Putamen (tissue), 1 donor: Measurements from ENCODE around the gene DDA1.
A peak's percentile ranks its signal among the peaks of the same experiment; 100 is the strongest.
"Not testable (repeated sequence)": the region's sequence is repeated elsewhere in the genome, so short reads cannot be mapped to it uniquely, and the experiment has no call there.

Source experiments
- DNase-seq: peaks from one replicate; pipeline ENCODE4 v3.0.0-alpha.2; 2016; ENCODE audit warnings: low spot score

Gene DDA1

GRCh38 chr19:17309198-17309964, at the start of gene DDA1:
Gene DDA1 (plus strand): TSS chr19:17309563. CDS start chr19:17309655, 92 bp downstream.
- DNase-seq: peak; percentile 99

DNA sequence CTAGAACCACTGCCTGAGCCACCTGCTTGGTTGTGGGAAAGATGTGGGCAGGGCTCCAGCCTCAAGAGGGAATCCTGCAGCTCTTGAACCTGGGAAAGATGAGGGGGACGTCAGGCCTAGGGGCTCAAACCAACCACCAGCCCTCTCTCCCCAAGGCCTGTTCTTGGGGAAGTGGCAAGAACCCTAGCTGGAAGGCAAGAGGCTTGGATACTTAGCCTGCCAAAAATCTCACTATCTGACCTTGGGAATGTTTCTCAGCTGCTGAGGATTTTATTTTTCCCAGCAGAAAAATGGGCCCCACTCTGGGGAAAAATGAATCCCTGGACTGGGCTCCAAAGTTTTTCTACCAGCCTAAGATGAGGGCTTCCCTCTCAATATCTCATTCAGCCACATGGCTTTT, 49.4 kb upstream of the DDA1 start:
- DNase-seq: no peak

DNA sequence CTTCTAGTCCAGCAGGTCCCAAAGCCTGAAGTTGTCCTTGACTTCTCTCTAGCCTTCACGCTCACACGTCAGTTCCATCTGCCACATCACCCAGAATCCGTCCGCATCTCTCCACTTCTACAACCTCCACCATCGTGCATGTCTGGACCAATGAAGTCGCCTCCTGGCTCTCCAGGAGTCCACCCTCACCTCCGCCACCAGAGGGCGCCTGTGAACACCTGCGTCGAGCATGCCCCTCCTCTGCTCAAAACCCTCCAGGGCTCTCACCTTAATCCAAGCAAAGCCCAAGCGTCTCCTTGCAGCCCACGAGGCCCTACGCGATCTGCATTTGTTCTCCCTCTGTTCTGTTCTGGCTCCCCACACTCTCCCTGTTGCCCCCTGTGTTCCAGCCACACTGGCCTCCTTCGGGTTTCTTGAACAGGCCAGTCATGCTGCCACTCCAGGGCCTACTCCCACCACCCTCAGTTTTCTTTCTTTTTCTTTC, 48.5 kb upstream of the DDA1 start:
- DNase-seq: no peak

- DNase-seq: no peak
Observed at GRCh38 chr19:17262557-17262956, 46.8 kb upstream of the DDA1 start.

GRCh38 chr19:17263712-17264640, 45.4 kb upstream of the DDA1 start:
- no peak for DNase-seq

GRCh38 chr19:17264641-17264979, 44.8 kb upstream of the DDA1 start, which contains the start of gene USHBP1:
Gene USHBP1 (minus strand): TSS chr19:17264745. CDS start chr19:17264299, 446 bp downstream.
- DNase-seq: no peak

- DNase-seq: no peak
Observed at GRCh38 chr19:17266026-17266425, 43.3 kb upstream of the DDA1 start.

GRCh38 chr19:17266589-17266974, 42.8 kb upstream of the DDA1 start:
- no peak for DNase-seq

- DNase-seq: peak; percentile 99
Observed at GRCh38 chr19:17266975-17267788, 42.2 kb upstream of the DDA1 start, which contains the start of gene BABAM1. Gene BABAM1 (plus strand): TSS chr19:17267443. CDS start chr19:17268807, 1,364 bp downstream.

DNA sequence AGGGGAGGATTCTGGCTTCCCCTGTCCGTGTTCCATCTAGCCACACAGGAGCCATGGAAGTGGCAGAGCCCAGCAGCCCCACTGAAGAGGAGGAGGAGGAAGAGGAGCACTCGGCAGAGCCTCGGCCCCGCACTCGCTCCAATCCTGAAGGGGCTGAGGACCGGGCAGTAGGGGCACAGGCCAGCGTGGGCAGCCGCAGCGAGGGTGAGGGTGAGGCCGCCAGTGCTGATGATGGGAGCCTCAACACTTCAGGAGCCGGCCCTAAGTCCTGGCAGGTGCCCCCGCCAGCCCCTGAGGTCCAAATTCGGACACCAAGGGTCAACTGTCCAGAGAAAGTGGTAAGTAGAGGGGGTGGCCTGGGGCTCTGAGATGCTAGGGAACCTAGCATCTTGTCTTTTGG, 40.6 kb upstream of the DDA1 start:
- no peak for DNase-seq

DNA sequence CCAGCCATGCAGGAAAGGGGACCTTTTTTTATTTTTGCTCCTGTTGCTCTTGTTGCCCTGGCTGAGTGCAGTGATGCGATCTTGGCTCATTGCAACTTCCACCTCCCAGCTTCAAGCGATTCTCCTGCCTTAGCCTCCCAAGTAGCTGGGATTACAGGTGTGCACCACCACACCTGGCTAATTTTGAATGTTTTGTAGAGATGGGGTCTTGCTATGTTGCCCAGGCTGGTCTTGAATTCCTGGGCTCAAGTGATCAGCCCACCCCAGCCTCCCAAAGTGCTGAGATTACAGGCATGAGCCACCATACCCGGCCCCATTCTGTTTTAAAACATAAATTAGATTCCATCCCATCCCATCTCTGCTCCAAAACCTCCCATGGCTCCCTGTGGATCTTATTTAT, 34.5 kb upstream of the DDA1 start:
- DNase-seq: not testable (repeated sequence)

GRCh38 chr19:17275441-17276175, 33.8 kb upstream of the DDA1 start:
- DNase-seq: no peak

DNA sequence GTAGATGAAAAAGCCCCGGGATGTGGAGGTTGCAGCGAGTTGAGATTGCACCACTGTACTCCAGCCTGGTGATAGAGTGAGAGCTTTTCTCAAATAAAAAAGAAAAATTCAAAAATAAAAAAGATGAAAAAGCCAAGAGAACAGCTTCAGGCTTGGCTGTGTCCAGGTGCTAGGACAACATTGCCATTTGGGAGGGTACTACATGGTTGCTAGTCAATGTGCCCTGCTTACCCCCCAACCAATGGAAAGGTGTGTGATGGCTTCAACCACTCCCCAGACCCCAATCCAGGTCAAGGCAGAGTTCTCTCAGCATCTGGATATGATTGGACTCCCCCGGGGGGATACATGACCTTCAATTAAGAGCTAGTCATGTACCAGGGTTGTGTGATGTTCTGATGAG, 29.9 kb upstream of the DDA1 start:
- no peak for DNase-seq

DNA sequence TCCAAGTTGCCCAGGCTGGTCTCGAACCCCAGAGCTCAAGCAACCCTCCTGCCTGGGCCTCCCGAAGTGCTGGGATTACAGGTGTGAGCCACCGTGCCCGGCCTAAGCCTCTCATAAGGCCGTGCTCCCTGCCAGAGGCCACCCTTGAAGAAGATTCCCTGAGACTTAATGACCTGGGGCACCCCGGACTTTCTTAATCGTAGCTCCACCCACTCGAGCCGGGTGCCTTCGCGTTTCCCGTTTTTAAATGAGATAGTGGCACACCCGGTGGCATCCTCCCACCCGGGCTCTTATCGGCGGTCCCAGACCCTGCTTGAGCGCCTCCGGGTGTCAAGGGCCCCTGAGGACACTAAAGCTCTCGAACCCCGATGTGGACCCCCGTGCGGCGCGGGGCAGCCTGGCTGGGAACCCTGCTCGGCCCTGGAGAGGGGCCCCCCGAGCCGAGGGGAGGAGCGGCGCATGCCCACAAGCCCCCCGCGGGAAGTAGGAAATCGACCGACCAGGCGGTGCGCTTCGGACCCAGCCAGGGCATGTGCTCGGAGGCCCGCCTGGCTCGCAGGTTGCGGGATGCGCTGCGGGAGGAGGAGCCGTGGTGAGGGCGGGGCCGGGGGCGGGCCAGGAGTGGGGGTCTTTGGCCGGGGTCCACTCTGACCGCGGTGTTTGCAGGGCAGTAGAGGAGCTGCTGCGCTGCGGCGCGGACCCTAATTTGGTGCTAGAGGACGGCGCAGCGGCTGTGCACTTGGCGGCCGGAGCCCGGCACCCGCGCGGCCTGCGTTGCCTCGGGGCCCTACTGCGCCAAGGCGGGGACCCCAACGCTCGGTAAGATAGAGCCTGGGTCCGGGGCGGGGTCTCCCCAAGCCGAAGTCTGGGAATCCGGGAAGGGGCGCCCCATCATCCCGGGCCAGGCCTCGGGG, 27.7 kb upstream of the DDA1 start, which contains the start of gene ANKLE1:
ANKLE1 (plus strand) TSS at position 511 of the 914 bp plus-strand sequence; CDS start at position 531, 20 bp downstream.
- DNase-seq: no peak

GRCh38 chr19:17282488-17283125, 26.8 kb upstream of the DDA1 start:
- no peak for DNase-seq

DNA sequence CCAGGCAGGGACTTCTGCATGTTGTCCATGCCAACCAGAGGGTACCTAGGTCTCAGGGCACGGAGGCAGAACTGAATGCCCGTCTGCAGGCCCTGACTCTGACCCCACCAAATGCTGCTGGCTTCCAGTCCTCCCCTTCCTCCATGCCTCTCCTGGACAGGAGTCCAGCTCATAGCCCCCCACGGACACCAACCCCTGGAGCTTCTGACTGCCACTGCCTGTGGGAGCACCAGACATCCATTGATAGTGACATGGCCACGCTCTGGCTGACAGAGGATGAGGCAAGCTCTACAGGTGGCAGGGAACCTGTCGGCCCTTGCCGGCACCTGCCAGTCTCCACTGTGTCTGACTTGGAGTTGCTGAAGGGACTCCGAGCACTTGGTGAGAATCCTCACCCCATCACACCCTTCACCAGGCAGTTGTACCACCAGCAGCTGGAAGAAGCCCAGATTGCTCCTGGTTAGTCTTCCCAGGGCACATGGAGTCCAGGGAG, 25.8 kb upstream of the DDA1 start:
- no peak for DNase-seq

- DNase-seq: no peak
Observed at GRCh38 chr19:17285415-17286135, 23.8 kb upstream of the DDA1 start.

GRCh38 chr19:17286263-17286662, 23.1 kb upstream of the DDA1 start:
- no peak for DNase-seq

- DNase-seq: no peak
Observed at GRCh38 chr19:17286752-17287151, 22.6 kb upstream of the DDA1 start.
